H9 (cell line): ENCODE results near the gene RIPOR1. TPM values are rescaled to one million over a fixed set of nuclear protein-coding genes. Genes with fewer than 3 reads are reported as not detected.

Source experiments
- DNase-seq: peaks from one replicate; pipeline ENCODE4 v3.0.0-alpha.2; 2017
- H2AFZ ChIP-seq: one replicate; pipeline ENCODE4 v1.6.1; 2013; ENCODE audit warnings: mild to moderate bottlenecking, low read length, control low read depth, moderate library complexity
- H2AK5ac ChIP-seq: 2 replicates; pipeline ENCODE4 v1.6.1; 2013; ENCODE audit warnings: low read length, control low read depth, mixed read lengths; ENCODE audit not compliant: insufficient read length
- H2BK120ac ChIP-seq: one replicate; pipeline ENCODE4 v1.6.1; 2013; ENCODE audit warnings: low read depth, mild to moderate bottlenecking, low read length, control low read depth, inconsistent platforms; ENCODE audit not compliant: poor library complexity, severe bottlenecking
- H2BK12ac ChIP-seq: 2 replicates; pipeline ENCODE4 v1.6.1; 2013; ENCODE audit warnings: low read length, control low read depth, mixed read lengths, low read depth; ENCODE audit not compliant: insufficient read length
- H2BK15ac ChIP-seq: 2 replicates; pipeline ENCODE4 v1.6.1; 2013; ENCODE audit warnings: low read depth, low read length, control low read depth
- H2BK20ac ChIP-seq: one replicate; pipeline ENCODE4 v1.6.1; 2013; ENCODE audit warnings: low read depth, mild to moderate bottlenecking, low read length, control low read depth, inconsistent platforms; ENCODE audit not compliant: poor library complexity, severe bottlenecking
- H2BK5ac ChIP-seq: 2 replicates; pipeline ENCODE4 v1.6.1; 2013; ENCODE audit warnings: low read length, control low read depth, mixed read lengths; ENCODE audit not compliant: insufficient read length
- H3K14ac ChIP-seq: 2 replicates; pipeline ENCODE4 v1.6.1; 2013; ENCODE audit warnings: low read length, control low read depth; ENCODE audit not compliant: insufficient read depth
- H3K18ac ChIP-seq: 2 replicates; pipeline ENCODE4 v1.6.1; 2013; ENCODE audit warnings: low read depth, mild to moderate bottlenecking, mixed read lengths, low read length, control low read depth; ENCODE audit not compliant: insufficient read length
- H3K23ac ChIP-seq: 2 replicates; pipeline ENCODE4 v1.6.1; 2013; ENCODE audit warnings: low read length, control low read depth, mixed read lengths, low read depth; ENCODE audit not compliant: insufficient read length
- H3K23me2 ChIP-seq: 2 replicates; pipeline ENCODE4 v1.6.1; 2013; ENCODE audit warnings: low read depth, mild to moderate bottlenecking, mixed read lengths, low read length, control low read depth; ENCODE audit not compliant: insufficient read length, poor library complexity, severe bottlenecking
- H3K27ac ChIP-seq: 2 replicates; pipeline ENCODE4 v1.5.1; 2013; ENCODE audit warnings: low read length, control low read depth, mixed read lengths, low read depth; ENCODE audit not compliant: insufficient read length
- H3K27me3 ChIP-seq: 2 replicates; pipeline ENCODE4 v1.6.1; 2013; ENCODE audit warnings: low read length, control low read depth, inconsistent platforms; ENCODE audit not compliant: insufficient read depth
- H3K4ac ChIP-seq: 2 replicates; pipeline ENCODE4 v1.6.1; 2013; ENCODE audit warnings: low read depth, mild to moderate bottlenecking, control low read depth, inconsistent platforms, low read length, moderate library complexity
- H3K4me1 ChIP-seq: 2 replicates; pipeline ENCODE4 v1.6.1; 2013; ENCODE audit warnings: low read length, control low read depth, inconsistent platforms; ENCODE audit not compliant: insufficient read depth
- H3K4me2 ChIP-seq: 2 replicates; pipeline ENCODE4 v1.6.1; 2013; ENCODE audit warnings: low read length, control low read depth, mixed read lengths; ENCODE audit not compliant: insufficient read length, insufficient read depth
- H3K56ac ChIP-seq: 2 replicates; pipeline ENCODE4 v1.6.1; 2013; ENCODE audit warnings: low read depth, mild to moderate bottlenecking, mixed read lengths, low read length, control low read depth; ENCODE audit not compliant: insufficient read length
- H3K79me1 ChIP-seq: 2 replicates; pipeline ENCODE4 v1.6.1; 2013; ENCODE audit warnings: low read depth, mild to moderate bottlenecking, moderate library complexity, low read length, control low read depth, inconsistent platforms; ENCODE audit not compliant: insufficient read depth, poor library complexity, severe bottlenecking
- H3K79me2 ChIP-seq: 2 replicates; pipeline ENCODE4 v1.6.1; 2013; ENCODE audit warnings: low read length, control low read depth, inconsistent platforms; ENCODE audit not compliant: insufficient read depth
- H3K9ac ChIP-seq: 2 replicates; pipeline ENCODE4 v1.6.1; 2013; ENCODE audit warnings: low read length, control low read depth, mixed read lengths; ENCODE audit not compliant: insufficient read length; ENCODE audit errors: extremely low read depth
- H3K9me3 ChIP-seq: one replicate; pipeline ENCODE4 v1.6.1; 2013; ENCODE audit warnings: low read depth, low read length, inconsistent platforms; ENCODE audit not compliant: control insufficient read depth
- H3T11ph ChIP-seq: one replicate; pipeline ENCODE4 v1.6.1; 2013; ENCODE audit warnings: mild to moderate bottlenecking, low read length, control low read depth, inconsistent platforms
- H4K20me1 ChIP-seq: one replicate; pipeline ENCODE4 v1.6.1; 2013; ENCODE audit not compliant: control insufficient read depth, insufficient read length, insufficient read depth
- H4K5ac ChIP-seq: 2 replicates; pipeline ENCODE4 v1.6.1; 2013; ENCODE audit warnings: low read depth, mild to moderate bottlenecking, mixed read lengths, low read length, control low read depth; ENCODE audit not compliant: insufficient read length
- H4K8ac ChIP-seq: replicated peaks from 2 replicates; pipeline ENCODE4 v1.6.1; 2013; ENCODE audit warnings: low read length, control low read depth, mixed read lengths, low read depth; ENCODE audit not compliant: insufficient read length
- H4K91ac ChIP-seq: 2 replicates; pipeline ENCODE4 v1.6.1; 2013; ENCODE audit warnings: low read depth, mild to moderate bottlenecking, moderate library complexity, mixed read lengths, low read length, control low read depth; ENCODE audit not compliant: insufficient read length
- H3K27ac Mint-ChIP-seq, 3 experiments: 2 replicates in 2 of 3; 3 replicates in 1 of 3; pipeline ENCODE4 v1.8.0; 2020 to 2021; ENCODE audit warnings: mixed read lengths in 3 of 3, mild to moderate bottlenecking in 1 of 3, moderate library complexity in 1 of 3
- H3K27me3 Mint-ChIP-seq: 2 replicates; pipeline ENCODE4 v1.8.0; 2021; ENCODE audit warnings: low read depth, mild to moderate bottlenecking, moderate library complexity, mixed read lengths
- H3K36me3 Mint-ChIP-seq, 3 experiments: 2 replicates in 2 of 3; 3 replicates in 1 of 3; pipeline ENCODE4 v1.8.0; 2020 to 2021; ENCODE audit warnings: low read depth in 3 of 3, mixed read lengths in 3 of 3; ENCODE audit not compliant: insufficient read depth in 1 of 3
- H3K4me1 Mint-ChIP-seq, 2 experiments: 2 replicates each; pipeline ENCODE4 v1.8.0; 2020; ENCODE audit warnings: mixed read lengths in 2 of 2
- H3K4me3 Mint-ChIP-seq, 2 experiments: 2 replicates in 1 of 2; 3 replicates in 1 of 2; pipeline ENCODE4 v1.8.0; 2020 to 2021; ENCODE audit warnings: mild to moderate bottlenecking in 2 of 2, mixed read lengths in 2 of 2, moderate library complexity in 1 of 2
- H3K9me3 Mint-ChIP-seq, 2 experiments: 2 replicates in 1 of 2; 3 replicates in 1 of 2; pipeline ENCODE4 v1.8.0; 2020; ENCODE audit warnings: mild to moderate bottlenecking in 2 of 2, mixed read lengths in 2 of 2, moderate library complexity in 1 of 2
- CTCF ChIP-seq: fragments of 200-600 bp; sonication (generic); conservative IDR thresholded peaks from 3 replicates; pipeline ENCODE4 v1.8.0; 2021; ENCODE audit warnings: antibody characterized with exemption, mild to moderate bottlenecking
- WGBS: extraction: QIAGEN DNeasy Blood & Tissue Kit; methylation state at CpG from one replicate; pipeline ENCODE4 v1.1.7; 2013; ENCODE audit warnings: missing lambda C conversion rate, low lambda C conversion rate, mixed read lengths; ENCODE audit not compliant: insufficient read length; ENCODE audit errors: extremely low coverage; 5-methylcytosine and 5-hydroxymethylcytosine counted together
- total RNA-seq: library from RNA; stranded (reverse); gene quantifications from 2 replicates; pipeline ENCODE4 v1.2.1, GENCODE V29; 2021

The RIPOR1 gene
- total RNA-seq, 1 experiment from 2014 or later = 14.3 TPM

- Histone ChIP-seq H3K56ac (no peak overlapping the region), H2AFZ (no peak overlapping the region), H3K79me2 (no peaks in the 10 kb centered on the region), H3K14ac (no peak overlapping the region), H3K23ac (no peak overlapping the region), H4K8ac (no peak overlapping the region), H3K4me2 (no peak overlapping the region), H3K4me1 (peaks cover 2% of the 10 kb centered on the region; the same call in 1 of the 2 replicates), H4K91ac (no peak overlapping the region), H3K4ac (no peak overlapping the region), H2BK12ac (no peak overlapping the region), H4K20me1 (peaks cover 6% of the 10 kb centered on the region), H2BK15ac (no peak overlapping the region), H3K79me1 (no peaks in the 10 kb centered on the region), H2AK5ac (no peak overlapping the region), H4K5ac (no peak overlapping the region), H3K18ac (no peak overlapping the region), H2BK5ac (no peak overlapping the region), H3K9ac (no peak overlapping the region), H3K23me2 (peaks cover 12% of the 10 kb centered on the region), H3K27me3 (peaks cover 65% of the 10 kb centered on the region; the same call in 1 of the 2 replicates), H3K9me3 (no peaks in the 10 kb centered on the region), H2BK120ac (no peak overlapping the region), H3K27ac (no peak overlapping the region), H3T11ph (no peak overlapping the region), H2BK20ac (no peak overlapping the region)
- H3K9me3 Mint-ChIP-seq = no peaks in the 10 kb centered on the region; a peak in 1 of 5 replicates
- H3K27ac Mint-ChIP-seq = no peak overlapping the region
- H3K27me3 Mint-ChIP-seq = peaks cover 96% of the 10 kb centered on the region
- no peak for DNase-seq
- no peak overlapping the region for H3K4me3 Mint-ChIP-seq
- TF ChIP-seq CTCF = no peak
- no CpG with 5 or more reads among the region's 2 CpGs for WGBS
- peaks cover 0 to 8% (median 0%) of the 10 kb centered on the region in 3 experiments; a peak in 1 of 7 replicates for H3K36me3 Mint-ChIP-seq
- H3K4me1 Mint-ChIP-seq = peaks cover 15 to 29% of the 10 kb centered on the region in 2 experiments
Measured at GRCh38 chr16:67535201-67535600, 6.6 kb downstream of the RIPOR1 start.
